ENCODE measurements around the gene AIF1. TPM values are rescaled to one million over a fixed set of nuclear protein-coding genes. Genes with fewer than 3 reads are reported as not detected.

The AIF1 gene
- total RNA-seq, 1 donor from 2014 or later, result 54.0 TPM

- intact Hi-C loops (cut with micrococcal nuclease), result no loop called here
These were observed 21.9 kb downstream of the AIF1 start for GRCh38 chr6:31636698-31637596.

GRCh38 chr6:31639043-31639442, 24.0 kb downstream of the AIF1 start:
- intact Hi-C loops (cut with micrococcal nuclease), result no loop called here

- intact Hi-C loops (cut with micrococcal nuclease), result no loop called here
These were observed 24.4 kb downstream of the AIF1 start for GRCh38 chr6:31639449-31639861.

- intact Hi-C loops (cut with micrococcal nuclease), result no loop called here
These were observed 25.6 kb downstream of the AIF1 start for GRCh38 chr6:31640612-31641011.

GRCh38 chr6:31641370-31641769, 26.3 kb downstream of the AIF1 start:
- intact Hi-C loops (cut with micrococcal nuclease), result no loop called here

GRCh38 chr6:31642798-31643570, 27.9 kb downstream of the AIF1 start:
- intact Hi-C loops (cut with micrococcal nuclease), result no loop called here

GRCh38 chr6:31643818-31644454, 28.9 kb downstream of the AIF1 start:
- intact Hi-C loops (cut with micrococcal nuclease), result no loop called here

GRCh38 chr6:31645325-31645724, 30.3 kb downstream of the AIF1 start:
- intact Hi-C loops (cut with micrococcal nuclease), result no loop called here

- intact Hi-C loops (cut with micrococcal nuclease), result loop anchor here (1.0 to 5.0 kb wide), 17 partner anchors 9 to 1080 kb away; partner anchors contain the start of genes ABCF1, ABHD16A, C6orf47 and DDX39B
These were observed 36.7 kb downstream of the AIF1 start for GRCh38 chr6:31651602-31652191.

GRCh38 chr6:31652925-31653724, 38.1 kb downstream of the AIF1 start:
- intact Hi-C loops (cut with micrococcal nuclease), result loop anchor here (1.0 to 5.0 kb wide), 17 partner anchors 7 to 1082 kb away; partner anchors contain the start of genes ABCF1, ABHD16A, C6orf47 and DDX39B

- intact Hi-C loops (cut with micrococcal nuclease), result loop anchor here (5.0 kb wide), 3 partner anchors 157 to 543 kb away; partner anchors contain the start of gene MICB
These were observed 39.7 kb downstream of the AIF1 start for GRCh38 chr6:31654574-31655348.

- intact Hi-C loops (cut with micrococcal nuclease), result no loop called here
These were observed 40.6 kb downstream of the AIF1 start, which contains the start of gene APOM for GRCh38 chr6:31655349-31656237. APOM (plus strand) TSS chr6:31655894; CDS start chr6:31655967, 73 bp downstream.

- intact Hi-C loops (cut with micrococcal nuclease), result no loop called here
These were observed 42.5 kb downstream of the AIF1 start for GRCh38 chr6:31657406-31658157.

GRCh38 chr6:31658158-31658688, 43.2 kb downstream of the AIF1 start:
- intact Hi-C loops (cut with micrococcal nuclease), result no loop called here

- intact Hi-C loops (cut with micrococcal nuclease), result no loop called here
These were observed 44.1 kb downstream of the AIF1 start for GRCh38 chr6:31658983-31659648.

- intact Hi-C loops (cut with micrococcal nuclease), result loop anchor here (1.0 to 10.0 kb wide), 3 partner anchors 8 to 1755 kb away; partner anchors contain the start of genes BAG6, CUTA, PHF1 and PSMB9
These were observed 44.8 kb downstream of the AIF1 start for GRCh38 chr6:31659649-31660380.

Measured in T-helper 1 cell treated with Interleukin-12 subunit alpha and Interleukin-12 subunit beta and Interleukin-4 antibody, amounts not matched to agents 30 ng/mL and 1 ng/mL, for 36 hours (primary cell).